ENCODE results near the gene ATRN. TPM values are rescaled to one million over a fixed set of nuclear protein-coding genes. Genes with fewer than 3 reads are reported as not detected.
"Not testable (repeated sequence)": the region's sequence is repeated elsewhere in the genome, so short reads cannot be mapped to it uniquely, and the experiment has no call there.

Gene ATRN
- total RNA-seq, 1 experiment from 2014 or later = 19.9 TPM

DNA sequence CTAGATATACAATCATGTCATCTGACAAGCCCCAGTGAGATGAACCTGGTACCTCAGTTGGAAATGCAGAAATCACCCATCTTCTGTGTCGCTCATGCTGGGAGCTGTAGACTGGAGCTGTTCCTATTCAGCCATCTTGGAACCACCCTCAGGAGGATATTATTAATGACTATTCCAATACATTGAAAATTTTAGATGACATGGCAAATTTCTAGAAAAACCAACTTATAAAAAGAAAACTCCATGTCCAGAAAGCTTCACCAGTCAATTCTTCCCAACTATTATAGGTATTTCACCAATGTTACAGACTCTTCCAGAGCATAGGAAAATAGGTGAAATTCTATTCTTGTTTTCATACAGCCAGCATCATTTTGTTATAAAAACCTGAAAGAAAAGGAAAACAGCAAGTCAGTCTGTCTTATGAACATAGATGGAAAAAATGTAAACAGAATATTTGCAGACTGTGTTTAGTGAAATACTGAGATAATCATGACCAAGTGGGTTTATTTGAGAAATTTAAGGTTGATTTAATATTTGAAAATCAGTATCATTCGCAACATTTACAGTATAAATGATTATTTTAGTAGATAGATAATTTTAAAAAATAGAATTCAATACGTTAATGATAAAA, 43.3 kb downstream of the ATRN start:
- no peak for ATAC-seq
- H3K36me3 Mint-ChIP-seq = no peaks in the 10 kb centered on the region
- H3K4me1 Mint-ChIP-seq = no peaks in the 10 kb centered on the region
- H3K4me3 Mint-ChIP-seq = no peak overlapping the region
- H3K9me3 Mint-ChIP-seq = peaks cover 3% of the 10 kb centered on the region; the same call in 1 of the 2 replicates
- no peaks in the 10 kb centered on the region for H3K27me3 Mint-ChIP-seq (ENCODE audit: low read depth)
- no peak for DNase-seq (ENCODE audit: low spot score)
- POLR2A ChIA-PET = no interaction called here
- CTCF ChIA-PET = no interaction called here
- TF ChIP-seq CREB1 (CRISPR knock-in tag; IDR thresholded peaks at IDR 0.05) = no peak
- no peak for TF ChIP-seq TCF7 (CRISPR knock-in tag; IDR thresholded peaks at IDR 0.05; ENCODE audit: low read depth)
- TF ChIP-seq, protein P1, sequence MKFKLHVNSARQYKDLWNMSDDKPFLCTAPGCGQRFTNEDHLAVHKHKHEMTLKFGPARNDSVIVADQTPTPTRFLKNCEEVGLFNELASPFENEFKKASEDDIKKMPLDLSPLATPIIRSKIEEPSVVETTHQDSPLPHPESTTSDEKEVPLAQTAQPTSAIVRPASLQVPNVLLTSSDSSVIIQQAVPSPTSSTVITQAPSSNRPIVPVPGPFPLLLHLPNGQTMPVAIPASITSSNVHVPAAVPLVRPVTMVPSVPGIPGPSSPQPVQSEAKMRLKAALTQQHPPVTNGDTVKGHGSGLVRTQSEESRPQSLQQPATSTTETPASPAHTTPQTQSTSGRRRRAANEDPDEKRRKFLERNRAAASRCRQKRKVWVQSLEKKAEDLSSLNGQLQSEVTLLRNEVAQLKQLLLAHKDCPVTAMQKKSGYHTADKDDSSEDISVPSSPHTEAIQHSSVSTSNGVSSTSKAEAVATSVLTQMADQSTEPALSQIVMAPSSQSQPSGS (CRISPR knock-in tag; IDR thresholded peaks at IDR 0.05; ENCODE audit: borderline replicate concordance, low read depth) = no peak
- TF ChIP-seq CBFB (CRISPR knock-in tag; IDR thresholded peaks at IDR 0.05; ENCODE audit: low read depth) = no peak
- H3K27ac Mint-ChIP-seq = no peak overlapping the region

DNA sequence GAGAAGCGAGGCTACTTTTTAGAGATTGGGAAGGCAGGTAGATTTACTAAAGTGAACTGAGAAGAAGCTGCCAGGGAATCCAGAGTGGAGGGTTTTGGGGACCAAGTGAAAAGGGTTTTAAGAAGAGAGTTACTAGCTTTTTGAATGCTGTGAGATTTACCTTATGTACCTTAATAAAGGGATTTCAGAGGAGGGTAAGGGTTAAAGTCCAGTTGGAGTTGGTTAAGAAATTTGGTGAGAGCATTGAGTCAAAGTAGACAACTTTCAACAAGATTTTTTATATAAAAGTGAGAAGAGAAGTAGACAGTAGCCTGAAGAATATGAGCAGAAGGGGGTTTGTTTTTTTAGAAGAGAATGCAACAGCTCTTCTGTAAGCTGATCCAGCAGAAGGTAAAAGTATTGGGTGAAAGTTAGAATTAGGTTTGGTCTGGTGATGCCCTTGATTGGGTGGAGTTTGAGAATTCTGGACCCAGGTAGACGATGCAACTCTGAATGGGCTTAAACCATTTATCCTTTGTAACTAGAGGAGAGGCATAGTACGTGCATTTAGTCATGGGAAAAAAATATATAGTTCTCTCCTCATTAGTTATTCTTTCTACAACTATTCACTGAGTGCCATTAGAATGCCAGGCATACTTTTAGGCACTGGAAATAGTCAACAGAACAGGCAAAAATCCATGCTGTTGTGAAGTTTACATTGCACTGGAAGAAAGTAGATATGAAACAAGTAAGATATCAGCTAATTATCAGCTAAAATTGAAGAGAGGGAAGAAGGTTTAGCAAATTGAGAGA, 44.8 kb downstream of the ATRN start:
- Mint-ChIP-seq H3K9me3 (peaks cover 5% of the 10 kb centered on the region), H3K4me1 (no peaks in the 10 kb centered on the region), H3K27ac (no peak overlapping the region), H3K27me3 (ENCODE audit: low read depth) (no peaks in the 10 kb centered on the region), H3K36me3 (peaks cover under 1% of the 10 kb centered on the region; the same call in 1 of the 2 replicates), H3K4me3 (no peak overlapping the region)
- ATAC-seq = no peak
- DNase-seq (ENCODE audit: low spot score) = no peak
- CTCF ChIA-PET = no interaction called here
- no peak for TF ChIP-seq NFYB (CRISPR knock-in tag; conservative IDR thresholded peaks at IDR 0.05; ENCODE audit: low read depth)
- no peak for TF ChIP-seq SP1 (CRISPR knock-in tag; conservative IDR thresholded peaks at IDR 0.05)
- TF ChIP-seq ZNF317 (CRISPR knock-in tag; IDR thresholded peaks at IDR 0.05; ENCODE audit: borderline replicate concordance, low read depth) = no peak
- TF ChIP-seq ZNF425 (CRISPR knock-in tag; conservative IDR thresholded peaks at IDR 0.05) = no peak
- TF ChIP-seq, protein P2, sequence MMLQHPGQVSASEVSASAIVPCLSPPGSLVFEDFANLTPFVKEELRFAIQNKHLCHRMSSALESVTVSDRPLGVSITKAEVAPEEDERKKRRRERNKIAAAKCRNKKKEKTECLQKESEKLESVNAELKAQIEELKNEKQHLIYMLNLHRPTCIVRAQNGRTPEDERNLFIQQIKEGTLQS (CRISPR knock-in tag; conservative IDR thresholded peaks at IDR 0.05) = no peak
- TF ChIP-seq, protein P3, sequence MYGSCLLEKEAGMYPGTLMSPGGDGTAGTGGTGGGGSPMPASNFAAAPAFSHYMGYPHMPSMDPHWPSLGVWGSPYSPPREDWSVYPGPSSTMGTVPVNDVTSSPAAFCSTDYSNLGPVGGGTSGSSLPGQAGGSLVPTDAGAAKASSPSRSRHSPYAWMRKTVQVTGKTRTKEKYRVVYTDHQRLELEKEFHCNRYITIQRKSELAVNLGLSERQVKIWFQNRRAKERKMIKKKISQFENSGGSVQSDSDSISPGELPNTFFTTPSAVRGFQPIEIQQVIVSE (CRISPR knock-in tag; IDR thresholded peaks at IDR 0.05; ENCODE audit: borderline replicate concordance) = no peak
- TF ChIP-seq FOXK1 (CRISPR knock-in tag; IDR thresholded peaks at IDR 0.05) = no peak
- TF ChIP-seq, protein P4, sequence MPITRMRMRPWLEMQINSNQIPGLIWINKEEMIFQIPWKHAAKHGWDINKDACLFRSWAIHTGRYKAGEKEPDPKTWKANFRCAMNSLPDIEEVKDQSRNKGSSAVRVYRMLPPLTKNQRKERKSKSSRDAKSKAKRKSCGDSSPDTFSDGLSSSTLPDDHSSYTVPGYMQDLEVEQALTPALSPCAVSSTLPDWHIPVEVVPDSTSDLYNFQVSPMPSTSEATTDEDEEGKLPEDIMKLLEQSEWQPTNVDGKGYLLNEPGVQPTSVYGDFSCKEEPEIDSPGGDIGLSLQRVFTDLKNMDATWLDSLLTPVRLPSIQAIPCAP (CRISPR knock-in tag; IDR thresholded peaks at IDR 0.05) = no peak
- TF ChIP-seq CREM (CRISPR knock-in tag; IDR thresholded peaks at IDR 0.05) = no peak
- POLR2A ChIA-PET = no interaction called here

DNA sequence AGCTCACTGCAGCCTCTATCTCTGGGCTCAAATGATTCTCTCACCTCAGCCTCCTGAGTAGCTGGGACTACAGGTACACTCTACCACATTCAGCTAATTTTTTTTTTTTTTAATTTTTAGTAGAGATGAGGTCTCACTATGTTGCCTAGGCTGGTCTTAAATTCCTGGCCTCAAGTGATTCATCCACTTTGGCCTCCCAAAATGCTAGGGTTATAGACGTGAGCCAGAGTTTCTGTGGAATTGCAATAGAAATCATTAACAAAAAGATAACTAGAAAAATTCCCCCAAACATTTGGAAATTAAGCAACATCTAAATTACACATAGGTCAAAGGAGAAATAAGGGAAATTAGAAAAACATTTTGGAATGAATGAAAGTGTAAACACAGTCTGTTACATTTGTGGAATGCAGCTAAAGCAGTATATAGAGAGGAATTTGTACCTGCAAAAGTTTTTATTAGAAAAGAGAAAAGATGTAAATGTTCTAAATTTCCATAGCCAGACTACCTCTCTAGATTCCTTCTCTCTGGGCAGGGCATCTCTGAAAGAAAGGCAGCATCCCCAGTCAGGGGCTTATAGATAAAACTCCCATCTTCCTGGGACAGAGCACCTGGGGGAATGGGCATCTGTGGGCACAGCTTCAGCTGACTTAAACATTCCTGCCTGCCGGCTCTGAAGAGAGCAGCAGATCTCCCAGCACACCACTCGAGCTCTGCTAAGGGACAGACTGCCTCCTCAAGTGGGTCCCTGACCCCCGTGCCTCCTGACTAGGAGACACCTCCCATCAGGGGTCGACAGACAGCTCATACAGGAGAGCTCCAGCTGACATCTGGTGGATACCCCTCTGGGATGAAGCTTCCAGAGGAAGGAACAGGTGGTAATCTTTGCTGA, 51.3 kb downstream of the ATRN start:
- Mint-ChIP-seq H3K27ac (no peak overlapping the region), H3K27me3 (ENCODE audit: low read depth) (peaks cover 17% of the 10 kb centered on the region), H3K36me3 (peaks cover 29% of the 10 kb centered on the region), H3K4me1 (no peaks in the 10 kb centered on the region), H3K4me3 (no peak overlapping the region), H3K9me3 (peaks cover 54% of the 10 kb centered on the region)
- ChIA-PET POLR2A (no interaction called here), CTCF (no interaction called here)
- ATAC-seq (no peak), DNase-seq (ENCODE audit: low spot score) (no peak)
- TF ChIP-seq MYBL2 (CRISPR knock-in tag; IDR thresholded peaks at IDR 0.05) = no peak
- TF ChIP-seq, protein P5, sequence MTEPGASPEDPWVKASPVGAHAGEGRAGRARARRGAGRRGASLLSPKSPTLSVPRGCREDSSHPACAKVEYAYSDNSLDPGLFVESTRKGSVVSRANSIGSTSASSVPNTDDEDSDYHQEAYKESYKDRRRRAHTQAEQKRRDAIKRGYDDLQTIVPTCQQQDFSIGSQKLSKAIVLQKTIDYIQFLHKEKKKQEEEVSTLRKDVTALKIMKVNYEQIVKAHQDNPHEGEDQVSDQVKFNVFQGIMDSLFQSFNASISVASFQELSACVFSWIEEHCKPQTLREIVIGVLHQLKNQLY (CRISPR knock-in tag; IDR thresholded peaks at IDR 0.05) = no peak
- TF ChIP-seq ZNF396 (CRISPR knock-in tag; IDR thresholded peaks at IDR 0.05; ENCODE audit: borderline replicate concordance) = no peak

DNA sequence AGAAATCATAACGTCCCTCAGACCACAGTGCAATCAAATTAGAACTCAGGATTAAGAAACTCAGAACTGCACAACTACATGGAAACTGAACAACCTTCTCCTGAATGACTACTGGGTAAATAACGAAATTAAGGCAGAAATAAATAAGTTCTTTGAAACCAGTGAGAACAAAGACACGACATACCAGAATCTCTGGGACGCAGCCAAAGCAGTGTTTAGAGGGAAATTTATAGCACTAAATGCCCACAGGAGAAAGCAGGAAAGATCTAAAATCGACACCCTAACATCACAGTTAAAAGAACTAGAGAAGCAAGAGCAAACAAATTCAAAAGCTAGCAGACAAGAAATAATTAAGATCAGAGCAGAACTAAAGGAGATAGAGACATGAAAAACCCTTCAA, 53.9 kb downstream of the ATRN start:
- Mint-ChIP-seq H3K9me3 (peaks cover 54% of the 10 kb centered on the region), H3K27me3 (ENCODE audit: low read depth) (peaks cover 17% of the 10 kb centered on the region), H3K36me3 (peaks cover 29% of the 10 kb centered on the region)
- H3K4me1 Mint-ChIP-seq; ATAC-seq; POLR2A ChIA-PET; H3K27ac Mint-ChIP-seq; CTCF ChIA-PET; DNase-seq (ENCODE audit: low spot score); H3K4me3 Mint-ChIP-seq: not testable (repeated sequence)
